GM21717 (cell line): ENCODE data around the gene SMC1A.

Experiments
- ATAC-seq: cut with Tn5 transposase; IDR thresholded peaks from one replicate; pipeline ENCODE4 v1.9.1; 2021; ENCODE audit warnings: mild to moderate bottlenecking, moderate library complexity; ENCODE audit not compliant: unreplicated experiment

The SMC1A gene

DNA sequence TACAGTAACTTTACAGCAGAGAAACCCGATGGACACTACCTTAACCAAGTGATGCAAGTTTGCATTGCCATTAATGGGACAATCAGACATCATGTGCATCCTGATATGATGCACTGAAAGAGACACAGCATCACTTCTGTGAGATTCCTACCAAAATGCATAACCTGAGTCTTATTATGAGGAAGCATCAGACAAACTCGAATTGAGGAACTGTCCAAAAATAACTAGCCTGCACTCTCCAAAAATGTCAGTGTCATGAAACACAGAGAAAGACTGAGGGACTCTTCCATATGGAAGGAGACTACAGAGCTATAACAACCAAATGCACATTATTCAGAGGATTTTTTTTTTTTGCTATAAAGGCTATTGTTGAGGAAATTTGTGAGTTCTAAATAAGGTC, 74.5 kb downstream of the SMC1A start:
- ATAC-seq = no peak

DNA sequence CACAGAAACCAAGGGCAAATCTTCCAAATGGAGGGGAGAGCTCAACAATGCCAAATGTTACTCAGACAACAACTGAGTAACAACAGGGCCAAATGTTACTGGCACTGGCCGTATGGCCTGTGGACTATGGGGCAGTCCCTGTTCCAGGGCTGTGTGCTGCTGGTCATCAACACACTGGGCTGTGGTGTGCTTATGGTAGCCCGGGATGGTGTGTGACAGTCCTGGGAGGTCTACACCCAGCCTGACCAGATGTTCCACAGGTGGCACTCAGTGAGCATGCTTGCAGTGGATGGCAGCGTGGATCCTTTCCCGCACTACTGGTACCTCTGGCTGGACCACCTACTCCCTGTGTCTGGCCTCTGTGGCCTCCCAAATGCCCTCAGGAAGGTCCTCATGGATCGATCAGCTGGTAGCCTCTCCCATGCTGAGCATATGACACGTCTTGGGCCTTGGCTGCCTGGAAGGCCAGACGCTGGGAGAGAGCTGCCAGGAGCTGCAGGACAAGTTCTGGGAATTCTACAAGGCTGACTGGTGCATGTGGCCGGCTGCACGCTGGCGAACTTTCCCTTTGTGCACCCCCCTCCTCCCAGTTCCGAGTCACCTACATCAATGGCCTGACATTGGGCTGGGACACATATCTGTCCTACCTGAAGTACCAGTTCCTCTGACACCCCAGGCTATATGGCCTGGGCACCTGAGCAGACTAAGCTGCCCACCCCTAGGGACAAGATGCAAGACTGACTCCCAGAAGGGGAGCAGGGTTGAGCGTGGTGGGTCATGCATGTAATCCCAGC, 81.4 kb downstream of the SMC1A start:
- ATAC-seq = no peak

GRCh38 chrX:53337101-53337500, 85.4 kb downstream of the SMC1A start:
- ATAC-seq = no peak

- ATAC-seq = no peak
Measured at GRCh38 chrX:53333853-53334252, 88.6 kb downstream of the SMC1A start.

- no peak for ATAC-seq
Measured at GRCh38 chrX:53332204-53332603, 90.2 kb downstream of the SMC1A start.

- ATAC-seq = no peak
Measured at GRCh38 chrX:53330331-53330730, 92.1 kb downstream of the SMC1A start.

GRCh38 chrX:53324803-53325202, 97.7 kb downstream of the SMC1A start:
- ATAC-seq = peak; percentile 56
